GM23248 (cell line): ENCODE data around the gene PAK2.

Experiments
- EZH2 ChIP-seq: fragments of 200-600 bp; sonication (generic); IDR thresholded peaks from 2 replicates; pipeline ENCODE4 v1.6.1; 2018; ENCODE audit warnings: antibody characterized with exemption, mild to moderate bottlenecking; ENCODE audit not compliant: insufficient read depth, poor library complexity, severe bottlenecking
- EZH2phosphoT487 ChIP-seq: fragments of 200-600 bp; sonication (generic); IDR thresholded peaks from 2 replicates; pipeline ENCODE4 v1.6.1; 2018; ENCODE audit warnings: antibody characterized with exemption, moderate library complexity, mild to moderate bottlenecking, low read depth; ENCODE audit not compliant: insufficient read depth

GRCh38 chr3:196739671-196740480, at the start of gene PAK2:
- TF ChIP-seq EZH2 = no peak
- no peak for TF ChIP-seq EZH2phosphoT487
